Measurements from ENCODE around the gene CDH13. TPM values are rescaled to one million over a fixed set of nuclear protein-coding genes. Genes with fewer than 3 reads are reported as not detected.

The CDH13 gene
- total and polyA plus RNA-seq, 12 donors, result 0.86 to 30.6 (median 2.4) TPM

DNA sequence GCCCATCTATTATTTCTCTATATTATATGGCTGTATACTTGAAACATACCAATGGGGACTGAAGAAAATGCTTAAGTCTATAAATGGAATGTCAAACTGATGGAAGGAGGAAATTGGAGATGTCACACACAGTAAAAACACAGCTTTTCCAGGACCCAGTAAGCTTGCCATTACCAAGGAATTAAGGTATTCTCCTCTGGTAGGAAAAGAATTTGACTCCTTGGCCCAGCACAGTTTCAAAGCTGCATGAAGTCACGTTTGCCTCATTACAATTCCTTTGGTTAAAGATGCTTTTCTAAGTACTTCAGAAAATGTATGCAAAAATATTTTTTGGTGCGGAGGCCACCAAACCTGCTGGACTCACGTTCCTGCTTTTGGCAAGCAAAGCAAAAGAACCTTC lies 48.5 kb downstream of the CDH13 start:
- intact Hi-C loops (cut with DNase I), result no loop called here
- H3K4me3 ChIP-seq, result no peak overlapping the region
- DNase-seq, result no peak
- TF ChIP-seq, protein P1, sequence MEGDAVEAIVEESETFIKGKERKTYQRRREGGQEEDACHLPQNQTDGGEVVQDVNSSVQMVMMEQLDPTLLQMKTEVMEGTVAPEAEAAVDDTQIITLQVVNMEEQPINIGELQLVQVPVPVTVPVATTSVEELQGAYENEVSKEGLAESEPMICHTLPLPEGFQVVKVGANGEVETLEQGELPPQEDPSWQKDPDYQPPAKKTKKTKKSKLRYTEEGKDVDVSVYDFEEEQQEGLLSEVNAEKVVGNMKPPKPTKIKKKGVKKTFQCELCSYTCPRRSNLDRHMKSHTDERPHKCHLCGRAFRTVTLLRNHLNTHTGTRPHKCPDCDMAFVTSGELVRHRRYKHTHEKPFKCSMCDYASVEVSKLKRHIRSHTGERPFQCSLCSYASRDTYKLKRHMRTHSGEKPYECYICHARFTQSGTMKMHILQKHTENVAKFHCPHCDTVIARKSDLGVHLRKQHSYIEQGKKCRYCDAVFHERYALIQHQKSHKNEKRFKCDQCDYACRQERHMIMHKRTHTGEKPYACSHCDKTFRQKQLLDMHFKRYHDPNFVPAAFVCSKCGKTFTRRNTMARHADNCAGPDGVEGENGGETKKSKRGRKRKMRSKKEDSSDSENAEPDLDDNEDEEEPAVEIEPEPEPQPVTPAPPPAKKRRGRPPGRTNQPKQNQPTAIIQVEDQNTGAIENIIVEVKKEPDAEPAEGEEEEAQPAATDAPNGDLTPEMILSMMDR (IDR thresholded peaks at IDR 0.05), result no peak
- TF ChIP-seq POLR2A (IDR thresholded peaks at IDR 0.05), result no peak
- no peaks in the 10 kb centered on the region for H3K4me1 ChIP-seq (replicated peaks in 1 of 2)
- no peak overlapping the region for H3K27ac ChIP-seq
- 58 to 71% (median 68%) methylated on average over 3 of the region's 3 CpGs for WGBS, 4 donors
- H3K9me3 ChIP-seq (replicated peaks in 1 of 3), result no peaks in the 10 kb centered on the region
- H3K36me3 ChIP-seq (replicated peaks in 1 of 2), result no peaks in the 10 kb centered on the region
- H3K27me3 ChIP-seq, result no peaks in the 10 kb centered on the region

DNA sequence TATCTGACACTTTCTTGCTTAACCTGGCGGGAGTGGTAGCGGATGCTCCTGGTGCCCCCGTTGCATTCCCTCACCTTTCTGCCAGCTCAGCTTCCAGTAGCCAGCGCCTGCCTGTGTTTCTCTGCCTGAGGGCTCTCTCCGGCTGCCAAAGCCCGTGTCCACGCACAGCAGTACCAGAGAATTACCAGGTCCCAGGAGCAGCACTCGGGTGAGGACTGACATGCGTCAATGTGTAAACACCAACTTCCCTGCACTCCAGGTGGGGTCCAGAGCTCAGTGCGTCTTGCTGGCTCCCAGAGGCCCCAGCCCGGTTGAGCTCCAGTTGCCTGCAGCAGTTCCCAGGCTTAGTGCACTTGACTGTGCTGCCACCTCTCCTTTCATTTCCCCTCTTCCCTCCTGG lies 54.8 kb downstream of the CDH13 start:
- intact Hi-C loops (cut with DNase I), result no loop called here
- Histone ChIP-seq H3K27ac (no peak overlapping the region), H3K36me3 (replicated peaks in 1 of 2) (no peaks in the 10 kb centered on the region), H3K9me3 (replicated peaks in 1 of 3) (no peaks in the 10 kb centered on the region), H3K4me3 (no peak overlapping the region), H3K4me1 (replicated peaks in 1 of 2) (no peaks in the 10 kb centered on the region), H3K27me3 (no peaks in the 10 kb centered on the region)
- TF ChIP-seq POLR2A (IDR thresholded peaks at IDR 0.05), result no peak
- TF ChIP-seq, protein P1 (IDR thresholded peaks at IDR 0.05), result no peak
- peak in 1 of 7 donors; percentile 58 for DNase-seq
- WGBS, 4 donors, result 76 to 83% (median 78%) methylated on average over 11 of the region's 11 CpGs

DNA sequence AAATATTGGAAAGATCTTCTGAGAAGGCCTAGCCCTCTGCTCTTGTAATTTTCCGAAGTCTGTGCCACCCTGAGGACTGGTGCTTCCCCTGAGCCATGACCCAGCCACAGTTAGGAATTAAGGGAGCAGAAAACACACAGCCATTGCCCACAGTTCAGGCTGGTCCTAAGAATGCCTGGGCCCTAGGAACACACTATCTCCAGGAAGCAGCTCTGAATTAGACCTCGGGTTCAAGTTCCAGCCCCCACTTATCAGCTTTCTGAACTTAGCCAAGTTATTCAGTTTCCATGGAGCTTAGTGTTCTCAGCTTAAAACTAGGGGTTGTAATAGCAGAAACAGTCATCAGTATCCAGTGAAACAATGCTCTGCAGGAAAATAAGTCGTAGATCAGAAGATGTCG lies 56.0 kb downstream of the CDH13 start:
- Histone ChIP-seq H3K27me3 (no peaks in the 10 kb centered on the region), H3K36me3 (replicated peaks in 1 of 2) (no peaks in the 10 kb centered on the region), H3K4me1 (replicated peaks in 1 of 2) (no peaks in the 10 kb centered on the region), H3K4me3 (no peak overlapping the region), H3K9me3 (replicated peaks in 1 of 3) (no peaks in the 10 kb centered on the region), H3K27ac (no peak overlapping the region)
- DNase-seq, result no peak
- intact Hi-C loops (cut with DNase I), result no loop called here
- TF ChIP-seq, protein P1 (IDR thresholded peaks at IDR 0.05), result no peak
- no peak for TF ChIP-seq POLR2A (IDR thresholded peaks at IDR 0.05)
- 56 to 79% (median 61%) methylated on average over 4 of the region's 4 CpGs for WGBS, 4 donors

DNA sequence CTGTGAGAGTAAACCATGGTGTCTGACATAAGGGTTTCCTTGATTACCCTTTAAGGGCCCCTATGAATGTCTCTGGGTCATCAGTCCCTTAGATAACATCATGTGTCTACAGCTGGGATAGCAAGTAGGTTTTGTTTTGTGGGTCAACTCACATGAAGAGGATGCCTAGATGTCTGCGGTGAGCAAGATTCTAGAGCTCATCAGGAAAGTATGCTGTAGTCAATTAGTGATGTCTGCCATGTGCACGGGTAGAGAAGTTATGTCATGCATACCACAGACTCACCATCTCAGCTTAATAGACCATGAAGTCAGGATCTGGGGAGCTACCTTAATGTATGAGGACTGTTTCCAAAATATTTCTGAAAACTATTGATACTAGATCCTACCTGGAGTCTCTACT lies 57.5 kb downstream of the CDH13 start:
- Histone ChIP-seq H3K27me3 (no peaks in the 10 kb centered on the region), H3K4me3 (no peak overlapping the region), H3K9me3 (replicated peaks in 1 of 3) (no peaks in the 10 kb centered on the region), H3K36me3 (replicated peaks in 1 of 2) (no peaks in the 10 kb centered on the region), H3K27ac (no peak overlapping the region), H3K4me1 (replicated peaks in 1 of 2) (no peaks in the 10 kb centered on the region)
- intact Hi-C loops (cut with DNase I), result no loop called here
- WGBS, 4 donors, result 84 to 93% (median 90%) methylated on average over 2 of the region's 2 CpGs
- DNase-seq, result no peak
- TF ChIP-seq, protein P1 (IDR thresholded peaks at IDR 0.05), result no peak
- no peak for TF ChIP-seq POLR2A (IDR thresholded peaks at IDR 0.05)

Data from adrenal gland (tissue), 12 donors.